ENCODE measurements around the gene NCKAP5. TPM values are rescaled to one million over a fixed set of nuclear protein-coding genes. Genes with fewer than 3 reads are reported as not detected.

The NCKAP5 gene
- total and polyA plus RNA-seq, 2 of the 13 experiments (the other 11 are each of a cell fraction or from before 2014, with no cell fraction given), result 0.01 TPM; not detected in 1

- DNase-seq (ENCODE audit: low spot score) (no peak), FAIRE-seq (no peak), ATAC-seq (no peak)
- POLR2A ChIA-PET, result no interaction called here
- Histone ChIP-seq H2AFZ (ENCODE audit: low read length) (no peak overlapping the region), H3K4me1 (ENCODE audit: insufficient read depth, low read length) (no peaks in the 10 kb centered on the region), H3K27ac (ENCODE audit: extremely low read length, insufficient read depth, low read length) (no peak overlapping the region), H3K27me3 (ENCODE audit: control insufficient read depth in 1 of 2, insufficient read depth in 2 of 2, low read length in 2 of 2) (no peaks in the 10 kb centered on the region), H3K4me3 (replicated peaks in 1 of 3; ENCODE audit: insufficient read depth in 1 of 3, low read depth in 2 of 3, low read length in 3 of 3) (no peak overlapping the region), H4K20me1 (ENCODE audit: insufficient read depth, low read length) (no peaks in the 10 kb centered on the region), H3K9ac (ENCODE audit: insufficient read depth, low read depth, low read length) (no peak overlapping the region), H3K4me2 (ENCODE audit: low read depth, low read length) (no peak overlapping the region), H3K36me3 (replicated peaks in 1 of 2; ENCODE audit: control insufficient read depth in 1 of 2, insufficient read depth in 2 of 2, low read length in 2 of 2) (no peaks in the 10 kb centered on the region), H3K9me3 (ENCODE audit: low read length) (peaks cover 54% of the 10 kb centered on the region), H3K79me2 (ENCODE audit: insufficient read depth, low read length) (no peaks in the 10 kb centered on the region)
- CTCF ChIA-PET (ENCODE audit: low intra/inter-chr PET ratio, low total read pairs), result no interaction called here
- no TSS peak for BruUV-seq (replicated peaks)
- in situ Hi-C loops (cut with HindIII; ENCODE audit: extremely low pct_ligation_motif_present, low pct_unique_long_range_greater_than_20kb), result no loop called here
- intact Hi-C loops (cut with micrococcal nuclease; ENCODE audit: unreplicated experiment), result no loop called here
- TF ChIP-seq GABPA (IDR thresholded peaks at IDR 0.05; ENCODE audit: low read depth, low read length) (no peak), GABPA (CRISPR knock-in tag; IDR thresholded peaks at IDR 0.05; ENCODE audit: low read depth) (no peak), MBD4 (IDR thresholded peaks at IDR 0.05; ENCODE audit: borderline replicate concordance, low read length) (no peak), ZNF280B (CRISPR knock-in tag; IDR thresholded peaks at IDR 0.05; ENCODE audit: borderline replicate concordance) (no peak), ZFY (CRISPR knock-in tag; IDR thresholded peaks at IDR 0.05) (no peak), ZNF574 (CRISPR knock-in tag; IDR thresholded peaks at IDR 0.05) (no peak), RXRA (CRISPR knock-in tag; IDR thresholded peaks at IDR 0.05) (no peak), ZNF44 (CRISPR knock-in tag; IDR thresholded peaks at IDR 0.05) (no peak), RAD51 (IDR thresholded peaks at IDR 0.05; ENCODE audit: borderline replicate concordance) (no peak), STAT5B (CRISPR knock-in tag; IDR thresholded peaks at IDR 0.05) (no peak), MXI1 (IDR thresholded peaks at IDR 0.05; ENCODE audit: borderline replicate concordance, low read depth, low read length) (no peak), RELA (CRISPR knock-in tag; IDR thresholded peaks at IDR 0.05) (no peak), MAFF (IDR thresholded peaks at IDR 0.05; ENCODE audit: low read depth, low read length) (no peak), UBTF (CRISPR knock-in tag; IDR thresholded peaks at IDR 0.05) (no peak), ZNF713 (CRISPR knock-in tag; IDR thresholded peaks at IDR 0.05) (no peak), DNMT3B (CRISPR knock-in tag; conservative IDR thresholded peaks at IDR 0.05) (no peak), SNAI1 (CRISPR knock-in tag; IDR thresholded peaks at IDR 0.05; ENCODE audit: borderline replicate concordance) (no peak)
- TF ChIP-seq, protein P1, sequence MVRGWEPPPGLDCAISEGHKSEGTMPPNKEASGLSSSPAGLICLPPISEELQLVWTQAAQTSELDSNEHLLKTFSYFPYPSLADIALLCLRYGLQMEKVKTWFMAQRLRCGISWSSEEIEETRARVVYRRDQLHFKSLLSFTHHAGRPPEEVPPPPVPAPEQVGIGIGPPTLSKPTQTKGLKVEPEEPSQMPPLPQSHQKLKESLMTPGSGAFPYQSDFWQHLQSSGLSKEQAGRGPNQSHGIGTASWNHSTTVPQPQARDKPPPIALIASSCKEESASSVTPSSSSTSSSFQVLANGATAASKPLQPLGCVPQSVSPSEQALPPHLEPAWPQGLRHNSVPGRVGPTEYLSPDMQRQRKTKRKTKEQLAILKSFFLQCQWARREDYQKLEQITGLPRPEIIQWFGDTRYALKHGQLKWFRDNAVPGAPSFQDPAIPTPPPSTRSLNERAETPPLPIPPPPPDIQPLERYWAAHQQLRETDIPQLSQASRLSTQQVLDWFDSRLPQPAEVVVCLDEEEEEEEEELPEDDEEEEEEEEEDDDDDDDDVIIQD (CRISPR knock-in tag; IDR thresholded peaks at IDR 0.05; ENCODE audit: low read depth), result no peak
Observed at GRCh38 chr2:132750606-132751005, 817.7 kb downstream of the NCKAP5 start.

All from HepG2 (cell line).